ENCODE results near the gene ZNFX1.

DNA sequence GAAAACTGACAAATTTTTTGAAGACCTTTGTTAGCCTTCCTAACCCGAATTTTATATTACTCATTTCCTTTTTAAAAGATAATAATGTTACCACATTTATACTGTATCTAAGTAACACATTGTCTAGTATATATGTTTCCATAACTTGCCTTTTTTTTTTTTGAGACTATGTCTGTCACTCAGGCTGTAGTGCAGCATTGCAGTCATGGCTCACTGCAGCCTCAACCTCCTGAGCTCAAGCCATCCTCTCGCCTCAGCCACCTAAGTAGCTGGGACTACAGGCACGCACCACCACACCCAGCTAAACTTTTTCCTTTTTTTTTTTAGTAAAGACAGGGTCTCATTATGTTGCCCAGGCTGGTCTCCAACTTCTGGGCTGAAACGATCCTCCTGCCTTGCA, 18.6 kb downstream of the ZNFX1 start:
- TF ChIP-seq, protein P1, sequence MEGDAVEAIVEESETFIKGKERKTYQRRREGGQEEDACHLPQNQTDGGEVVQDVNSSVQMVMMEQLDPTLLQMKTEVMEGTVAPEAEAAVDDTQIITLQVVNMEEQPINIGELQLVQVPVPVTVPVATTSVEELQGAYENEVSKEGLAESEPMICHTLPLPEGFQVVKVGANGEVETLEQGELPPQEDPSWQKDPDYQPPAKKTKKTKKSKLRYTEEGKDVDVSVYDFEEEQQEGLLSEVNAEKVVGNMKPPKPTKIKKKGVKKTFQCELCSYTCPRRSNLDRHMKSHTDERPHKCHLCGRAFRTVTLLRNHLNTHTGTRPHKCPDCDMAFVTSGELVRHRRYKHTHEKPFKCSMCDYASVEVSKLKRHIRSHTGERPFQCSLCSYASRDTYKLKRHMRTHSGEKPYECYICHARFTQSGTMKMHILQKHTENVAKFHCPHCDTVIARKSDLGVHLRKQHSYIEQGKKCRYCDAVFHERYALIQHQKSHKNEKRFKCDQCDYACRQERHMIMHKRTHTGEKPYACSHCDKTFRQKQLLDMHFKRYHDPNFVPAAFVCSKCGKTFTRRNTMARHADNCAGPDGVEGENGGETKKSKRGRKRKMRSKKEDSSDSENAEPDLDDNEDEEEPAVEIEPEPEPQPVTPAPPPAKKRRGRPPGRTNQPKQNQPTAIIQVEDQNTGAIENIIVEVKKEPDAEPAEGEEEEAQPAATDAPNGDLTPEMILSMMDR (IDR thresholded peaks at IDR 0.05): no peak
- TF ChIP-seq EZH2 (IDR thresholded peaks at IDR 0.05; ENCODE audit: borderline replicate concordance, insufficient read depth, low read depth, low read length, poor library complexity, severe bottlenecking): no peak

All from B cell (primary cell).